Panc1 (cell line): ENCODE data around the gene UCP2. TPM values are rescaled to one million over a fixed set of nuclear protein-coding genes. Genes with fewer than 3 reads are reported as not detected.

ENCODE experiments used
- ATAC-seq: fragments of 200-7000 bp; cut with Tn5 transposase; 2 replicates; pipeline ENCODE4 v1.9.1; 2020; ENCODE audit warnings: mild to moderate bottlenecking, moderate library complexity
- BruUV-seq: library from RNA; stranded (reverse); fragments of 400-500 nt; replicated peaks from 2 replicates; lab custom pipeline; 2021; lab: Mats Ljungman, UMichigan
- CTCF ChIA-PET: fragments of 300-600 bp; sonication (Branson Sonifier 250); formaldehyde crosslinking; loops from one replicate; lab custom pipeline; 2022; ENCODE audit warnings: antibody characterized with exemption; lab: Charles Lee
- POLR2A ChIA-PET: fragments of 300-600 bp; sonication (Branson Sonifier 250); formaldehyde crosslinking; loops from one replicate; lab custom pipeline; 2022; ENCODE audit warnings: antibody characterized with exemption; lab: Charles Lee
- DNase-seq: peaks from one replicate; pipeline ENCODE4 v3.0.0-alpha.2; 2010; ENCODE audit warnings: low read depth, low spot score
- H3K27ac ChIP-seq: 2 replicates; pipeline ENCODE4 v1.5.1; 2011; ENCODE audit warnings: mild to moderate bottlenecking, low read length, inconsistent platforms
- H3K27me3 ChIP-seq: fragments of 200-500 bp; sonication (Bioruptor generic); 2 replicates; pipeline ENCODE4 v1.6.0; 2014; ENCODE audit warnings: low read length, inconsistent platforms; ENCODE audit not compliant: control insufficient read depth, insufficient read depth
- H3K36me3 ChIP-seq: fragments of 200-500 bp; sonication (Bioruptor generic); 2 replicates; pipeline ENCODE4 v1.5.1; 2014; ENCODE audit warnings: inconsistent platforms, mild to moderate bottlenecking, low read length, moderate library complexity; ENCODE audit not compliant: control insufficient read depth, insufficient read depth
- H3K4me1 ChIP-seq: 2 replicates; pipeline ENCODE4 v1.5.1; 2011; ENCODE audit warnings: inconsistent platforms, mild to moderate bottlenecking, low read length, moderate library complexity; ENCODE audit not compliant: control insufficient read depth, insufficient read depth
- H3K4me3 ChIP-seq, 2 experiments: 2 replicates each; pipeline ENCODE4 v1.5.1; 2011 to 2012; ENCODE audit warnings: low read depth in 2 of 2, low read length in 2 of 2, mild to moderate bottlenecking in 2 of 2, inconsistent platforms in 1 of 2, moderate library complexity in 1 of 2
- H3K9me3 ChIP-seq: fragments of 200-500 bp; sonication (Bioruptor generic); 2 replicates; pipeline ENCODE4 v1.5.1; 2014; ENCODE audit warnings: low read depth, mild to moderate bottlenecking, inconsistent platforms, low read length, moderate library complexity; ENCODE audit not compliant: control insufficient read depth, insufficient read depth
- CTCF ChIP-seq: fragments of 450-650 bp; IDR thresholded peaks from 2 replicates; pipeline ENCODE4 v1.5.1; 2017; ENCODE audit warnings: mild to moderate bottlenecking
- POLR2AphosphoS5 ChIP-seq: IDR thresholded peaks from 2 replicates; pipeline ENCODE4 v1.6.1; 2012; ENCODE audit warnings: mild to moderate bottlenecking, low read depth, low read length, moderate library complexity
- SIN3A ChIP-seq: IDR thresholded peaks from 2 replicates; pipeline ENCODE4 v1.6.1; 2012; ENCODE audit warnings: low read depth, mild to moderate bottlenecking, low read length, moderate library complexity, borderline replicate concordance; ENCODE audit not compliant: insufficient read depth
- TCF7L2 ChIP-seq: IDR thresholded peaks from 2 replicates; pipeline ENCODE4 v1.6.1; 2011; ENCODE audit warnings: mild to moderate bottlenecking, low read depth, low read length, inconsistent platforms
- in situ Hi-C: cut with HindIII; loops from 2 replicates; pipeline ENCODE4 v1.10.0; 2016; ENCODE audit warnings: low sequenced_read_pairs, low pct_unique_long_range_greater_than_20kb
- intact Hi-C: fragments of 100-400 bp; cut with micrococcal nuclease; formaldehyde crosslinking; loops from one replicate; pipeline ENCODE4 v1.10.0; 2022; ENCODE audit not compliant: unreplicated experiment
- total RNA-seq: library from RNA; stranded (reverse); gene quantifications from one replicate; pipeline ENCODE4 v1.2.1, GENCODE V29; 2021; ENCODE audit not compliant: unreplicated experiment
- TF ChIP-seq, protein P1 (sequence below), 2 experiments: IDR thresholded peaks; 2 replicates each; pipeline ENCODE4 v1.6.1; 2011 to 2012; ENCODE audit warnings: low read depth in 2 of 2, control low read depth in 1 of 2, low read length in 1 of 2, mild to moderate bottlenecking in 1 of 2, moderate library complexity in 1 of 2; ENCODE audit not compliant: insufficient read depth in 1 of 2

UCP2 gene
- total RNA-seq, 1 experiment from 2014 or later: 68.8 TPM

- no TSS peak for BruUV-seq
- in situ Hi-C loops: no loop called here
- ChIA-PET POLR2A (interaction anchor here (0.6 kb wide), 2 partner anchors 25 to 50 kb away, joined by 4 to 7 read pairs; no protein-coding TSS in a partner anchor), CTCF (no interaction called here)
- H3K27ac ChIP-seq: no peak overlapping the region
- H3K4me1 ChIP-seq: no peaks in the 10 kb centered on the region
- intact Hi-C loops: no loop called here
- no peaks in the 10 kb centered on the region for H3K9me3 ChIP-seq
- no peak overlapping the region for H3K4me3 ChIP-seq
- no peaks in the 10 kb centered on the region for H3K36me3 ChIP-seq
- DNase-seq (no peak), ATAC-seq (no peak)
- TF ChIP-seq CTCF: no peak
- H3K27me3 ChIP-seq: no peaks in the 10 kb centered on the region
Observed at GRCh38 chr11:74015919-74016684, 33.5 kb upstream of the UCP2 start.

- no peak for TF ChIP-seq SIN3A
- TF ChIP-seq POLR2AphosphoS5: no peak
- TF ChIP-seq CTCF: no peak
- TF ChIP-seq, protein P1, sequence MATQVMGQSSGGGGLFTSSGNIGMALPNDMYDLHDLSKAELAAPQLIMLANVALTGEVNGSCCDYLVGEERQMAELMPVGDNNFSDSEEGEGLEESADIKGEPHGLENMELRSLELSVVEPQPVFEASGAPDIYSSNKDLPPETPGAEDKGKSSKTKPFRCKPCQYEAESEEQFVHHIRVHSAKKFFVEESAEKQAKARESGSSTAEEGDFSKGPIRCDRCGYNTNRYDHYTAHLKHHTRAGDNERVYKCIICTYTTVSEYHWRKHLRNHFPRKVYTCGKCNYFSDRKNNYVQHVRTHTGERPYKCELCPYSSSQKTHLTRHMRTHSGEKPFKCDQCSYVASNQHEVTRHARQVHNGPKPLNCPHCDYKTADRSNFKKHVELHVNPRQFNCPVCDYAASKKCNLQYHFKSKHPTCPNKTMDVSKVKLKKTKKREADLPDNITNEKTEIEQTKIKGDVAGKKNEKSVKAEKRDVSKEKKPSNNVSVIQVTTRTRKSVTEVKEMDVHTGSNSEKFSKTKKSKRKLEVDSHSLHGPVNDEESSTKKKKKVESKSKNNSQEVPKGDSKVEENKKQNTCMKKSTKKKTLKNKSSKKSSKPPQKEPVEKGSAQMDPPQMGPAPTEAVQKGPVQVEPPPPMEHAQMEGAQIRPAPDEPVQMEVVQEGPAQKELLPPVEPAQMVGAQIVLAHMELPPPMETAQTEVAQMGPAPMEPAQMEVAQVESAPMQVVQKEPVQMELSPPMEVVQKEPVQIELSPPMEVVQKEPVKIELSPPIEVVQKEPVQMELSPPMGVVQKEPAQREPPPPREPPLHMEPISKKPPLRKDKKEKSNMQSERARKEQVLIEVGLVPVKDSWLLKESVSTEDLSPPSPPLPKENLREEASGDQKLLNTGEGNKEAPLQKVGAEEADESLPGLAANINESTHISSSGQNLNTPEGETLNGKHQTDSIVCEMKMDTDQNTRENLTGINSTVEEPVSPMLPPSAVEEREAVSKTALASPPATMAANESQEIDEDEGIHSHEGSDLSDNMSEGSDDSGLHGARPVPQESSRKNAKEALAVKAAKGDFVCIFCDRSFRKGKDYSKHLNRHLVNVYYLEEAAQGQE (IDR thresholded peaks at IDR 0.05; ENCODE audit: insufficient read depth in 1 of 2, low read depth in 2 of 2, low read length in 1 of 2): no peak
- TF ChIP-seq TCF7L2: no peak
- intact Hi-C loops (no loop called here), in situ Hi-C loops (no loop called here)
- no peaks in the 10 kb centered on the region for H3K27me3 ChIP-seq
- ChIA-PET CTCF (interaction anchor here (0.6 kb wide), 1 partner anchor 1124 kb away, joined by 5 read pairs; no protein-coding TSS in a partner anchor), POLR2A (no interaction called here)
- ATAC-seq: no peak
- no peak overlapping the region for H3K27ac ChIP-seq
- H3K4me3 ChIP-seq: no peak overlapping the region
- H3K36me3 ChIP-seq: no peaks in the 10 kb centered on the region
- BruUV-seq: no TSS peak
- no peak for DNase-seq
- no peaks in the 10 kb centered on the region for H3K9me3 ChIP-seq
- H3K4me1 ChIP-seq: no peaks in the 10 kb centered on the region
Observed at GRCh38 chr11:74014880-74015279, 32.2 kb upstream of the UCP2 start.
